Measurements from ENCODE around the gene PNLIPRP2. TPM values are rescaled to one million over a fixed set of nuclear protein-coding genes. Genes with fewer than 3 reads are reported as not detected.

The PNLIPRP2 gene
- total RNA-seq, 2 experiments from 2014 or later = not detected

- H2AFZ ChIP-seq (ENCODE audit: low read length) = no peak overlapping the region
- H3K36me3 ChIP-seq (ENCODE audit: insufficient read depth, low read length) = no peaks in the 10 kb centered on the region
- ChIA-PET CTCF (ENCODE audit: unreplicated experiment) (no interaction called here), POLR2A (no interaction called here)
- no peak overlapping the region for H3K27ac ChIP-seq (ENCODE audit: low read depth, low read length, poor library complexity, severe bottlenecking)
- DNase-seq (ENCODE audit: low spot score) = no peak
- BruUV-seq (replicated peaks) = no TSS peak
- no peak overlapping the region for H3K4me3 ChIP-seq (ENCODE audit: low read depth, low read length, poor library complexity, severe bottlenecking)
- H3K4me2 ChIP-seq (ENCODE audit: low read length) = no peak overlapping the region
- intact Hi-C loops (cut with micrococcal nuclease; ENCODE audit: unreplicated experiment) = no loop called here
- no peaks in the 10 kb centered on the region for H3K9me2 ChIP-seq (ENCODE audit: insufficient read depth, low read length)
- no peaks in the 10 kb centered on the region for H3K79me2 ChIP-seq (ENCODE audit: insufficient read depth, low read depth, low read length)
- TF ChIP-seq CTCF (conservative IDR thresholded peaks at IDR 0.05; ENCODE audit: low read length) (no peak), EZH2phosphoT487 (IDR thresholded peaks at IDR 0.05; ENCODE audit: borderline replicate concordance, low read depth, low read length) (no peak)
- H4K20me1 ChIP-seq (ENCODE audit: insufficient read depth, low read length) = no peaks in the 10 kb centered on the region
- H3K4me1 ChIP-seq (ENCODE audit: insufficient read depth, low read length, poor library complexity, severe bottlenecking) = no peaks in the 10 kb centered on the region
- H3K9me3 ChIP-seq (ENCODE audit: low read length) = no peaks in the 10 kb centered on the region
Observed at GRCh38 chr10:116594525-116595035, 26.2 kb upstream of the PNLIPRP2 start.

GRCh38 chr10:116596062-116596461 is 24.7 kb upstream of the PNLIPRP2 start:
- Histone ChIP-seq H3K79me2 (ENCODE audit: insufficient read depth, low read depth, low read length) (no peaks in the 10 kb centered on the region), H4K20me1 (ENCODE audit: insufficient read depth, low read length) (no peaks in the 10 kb centered on the region), H2AFZ (ENCODE audit: low read length) (no peak overlapping the region), H3K4me2 (ENCODE audit: low read length) (no peak overlapping the region), H3K9me2 (ENCODE audit: insufficient read depth, low read length) (no peaks in the 10 kb centered on the region), H3K27ac (ENCODE audit: low read depth, low read length, poor library complexity, severe bottlenecking) (no peak overlapping the region), H3K36me3 (ENCODE audit: insufficient read depth, low read length) (no peaks in the 10 kb centered on the region), H3K4me3 (ENCODE audit: low read depth, low read length, poor library complexity, severe bottlenecking) (no peak overlapping the region), H3K4me1 (ENCODE audit: insufficient read depth, low read length, poor library complexity, severe bottlenecking) (no peaks in the 10 kb centered on the region), H3K9me3 (ENCODE audit: low read length) (no peaks in the 10 kb centered on the region)
- ChIA-PET CTCF (ENCODE audit: unreplicated experiment) (no interaction called here), POLR2A (no interaction called here)
- intact Hi-C loops (cut with micrococcal nuclease; ENCODE audit: unreplicated experiment) = no loop called here
- TF ChIP-seq EZH2phosphoT487 (IDR thresholded peaks at IDR 0.05; ENCODE audit: borderline replicate concordance, low read depth, low read length) (no peak), CTCF (conservative IDR thresholded peaks at IDR 0.05; ENCODE audit: low read length) (no peak)
- no peak for DNase-seq (ENCODE audit: low spot score)
- no TSS peak for BruUV-seq (replicated peaks)

GRCh38 chr10:116597543-116597942 is 23.2 kb upstream of the PNLIPRP2 start:
- CTCF ChIA-PET (ENCODE audit: unreplicated experiment) = no interaction called here
- TF ChIP-seq EZH2phosphoT487 (IDR thresholded peaks at IDR 0.05; ENCODE audit: borderline replicate concordance, low read depth, low read length) = no peak
- no peaks in the 10 kb centered on the region for H3K9me2 ChIP-seq (ENCODE audit: insufficient read depth, low read length)
- H3K4me3 ChIP-seq (ENCODE audit: low read depth, low read length, poor library complexity, severe bottlenecking) = no peak overlapping the region
- no peaks in the 10 kb centered on the region for H4K20me1 ChIP-seq (ENCODE audit: insufficient read depth, low read length)
- H2AFZ ChIP-seq (ENCODE audit: low read length) = no peak overlapping the region
- no peaks in the 10 kb centered on the region for H3K36me3 ChIP-seq (ENCODE audit: insufficient read depth, low read length)
- no peaks in the 10 kb centered on the region for H3K4me1 ChIP-seq (ENCODE audit: insufficient read depth, low read length, poor library complexity, severe bottlenecking)
- POLR2A ChIA-PET = no interaction called here
- no peaks in the 10 kb centered on the region for H3K79me2 ChIP-seq (ENCODE audit: insufficient read depth, low read depth, low read length)
- intact Hi-C loops (cut with micrococcal nuclease; ENCODE audit: unreplicated experiment) = no loop called here
- no peak for DNase-seq (ENCODE audit: low spot score)
- H3K4me2 ChIP-seq (ENCODE audit: low read length) = no peak overlapping the region
- no TSS peak for BruUV-seq (replicated peaks)
- no peak overlapping the region for H3K27ac ChIP-seq (ENCODE audit: low read depth, low read length, poor library complexity, severe bottlenecking)
- H3K9me3 ChIP-seq (ENCODE audit: low read length) = no peaks in the 10 kb centered on the region
